Measurements from ENCODE around the gene RRP8.

RRP8 gene

DNA sequence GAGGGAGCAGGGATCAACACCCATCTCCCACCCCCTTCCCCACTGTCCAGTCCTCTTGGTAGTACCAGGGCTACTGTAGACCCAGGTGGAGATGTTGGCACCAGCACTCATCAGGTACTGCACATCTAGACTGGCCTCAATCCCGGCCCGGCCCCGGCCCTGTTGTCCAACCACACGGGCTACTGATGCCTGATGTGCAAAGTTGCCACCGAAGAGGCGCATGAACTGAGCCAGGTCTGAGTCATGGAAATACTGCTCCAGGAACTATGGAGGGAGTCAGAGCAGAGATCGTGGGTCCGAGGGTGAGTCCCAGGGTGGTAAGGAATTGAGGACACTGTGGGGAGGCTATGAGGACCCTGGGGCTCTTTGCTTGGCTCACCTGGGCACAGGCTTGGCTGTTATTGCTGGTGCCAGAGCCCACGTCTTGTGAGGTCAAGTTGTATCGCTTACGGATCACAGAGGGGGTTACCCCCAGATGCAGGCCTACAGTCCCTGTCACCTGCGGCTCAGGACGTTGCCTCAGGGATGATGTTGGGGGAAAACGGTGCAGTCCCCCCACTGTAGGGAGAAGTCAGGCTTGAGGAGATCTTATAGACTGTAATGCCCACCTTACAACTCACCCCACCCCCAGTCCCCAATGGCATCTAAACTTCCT, 13.3 kb upstream of the RRP8 start:
- Histone ChIP-seq H3K36me3 (ENCODE audit: control insufficient read depth in 2 of 2, insufficient read depth in 2 of 2, low read length in 2 of 2) (peaks cover 22 to 23% of the 10 kb centered on the region in 2 donors), H3K9ac (ENCODE audit: low read length in 2 of 2) (no peak overlapping the region), H3K9me3 (ENCODE audit: control insufficient read depth in 2 of 2, low read length in 2 of 2) (no peaks in the 10 kb centered on the region), H3K4me1 (ENCODE audit: control insufficient read depth, insufficient read depth, low read length) (peaks cover 45% of the 10 kb centered on the region), H3K27ac (ENCODE audit: low read length) (peak overlapping the region; percentile 31), H3K4me3 (ENCODE audit: low read length in 2 of 2) (no peak overlapping the region), H3K27me3 (ENCODE audit: control insufficient read depth in 1 of 2, insufficient read depth in 2 of 2, low read length in 2 of 2) (no peaks in the 10 kb centered on the region)

DNA sequence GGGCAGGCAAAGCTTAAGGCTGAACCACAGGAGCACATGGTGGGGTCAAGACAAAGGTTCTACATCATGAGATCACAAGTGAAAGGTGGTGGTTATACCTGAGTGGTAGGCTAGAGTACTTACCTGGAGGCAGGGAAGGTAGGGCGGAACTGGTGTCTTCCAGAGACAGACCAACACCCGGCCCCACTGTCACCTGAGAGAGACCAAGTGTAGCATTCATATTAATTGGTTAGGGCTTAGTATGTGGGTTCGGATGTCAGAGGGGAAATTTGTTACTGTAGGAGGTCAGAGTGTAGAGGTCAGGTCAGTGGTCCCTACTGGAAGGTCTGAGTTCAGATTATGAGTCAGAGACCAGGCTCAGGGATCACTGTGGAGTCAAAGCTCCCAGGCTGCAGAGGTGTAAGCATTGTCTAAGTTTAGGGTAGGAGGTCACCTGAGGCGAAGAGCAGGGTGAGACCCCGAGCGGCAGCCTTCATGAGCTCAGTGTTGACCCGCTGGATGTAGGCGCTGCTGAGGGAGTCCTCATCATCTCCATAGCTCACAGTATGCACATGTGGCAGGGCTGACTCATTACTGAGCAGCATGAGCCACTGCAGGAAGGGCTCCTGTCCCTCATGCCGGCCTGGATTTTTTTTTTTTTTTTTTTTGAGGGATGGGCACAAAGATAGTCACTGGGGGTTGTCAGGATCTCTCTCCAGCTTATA, 12.6 kb upstream of the RRP8 start:
- peaks cover 25 to 26% of the 10 kb centered on the region in 2 donors for H3K36me3 ChIP-seq (ENCODE audit: control insufficient read depth in 2 of 2, insufficient read depth in 2 of 2, low read length in 2 of 2)
- no peak overlapping the region for H3K9ac ChIP-seq (ENCODE audit: low read length in 2 of 2)
- peaks cover 52% of the 10 kb centered on the region for H3K4me1 ChIP-seq (ENCODE audit: control insufficient read depth, insufficient read depth, low read length)
- no peak overlapping the region for H3K4me3 ChIP-seq (ENCODE audit: low read length in 2 of 2)
- peak overlapping the region; percentile 37 for H3K27ac ChIP-seq (ENCODE audit: low read length)
- no peaks in the 10 kb centered on the region for H3K27me3 ChIP-seq (ENCODE audit: control insufficient read depth in 1 of 2, insufficient read depth in 2 of 2, low read length in 2 of 2)
- H3K9me3 ChIP-seq (ENCODE audit: control insufficient read depth in 2 of 2, low read length in 2 of 2) = no peaks in the 10 kb centered on the region

DNA sequence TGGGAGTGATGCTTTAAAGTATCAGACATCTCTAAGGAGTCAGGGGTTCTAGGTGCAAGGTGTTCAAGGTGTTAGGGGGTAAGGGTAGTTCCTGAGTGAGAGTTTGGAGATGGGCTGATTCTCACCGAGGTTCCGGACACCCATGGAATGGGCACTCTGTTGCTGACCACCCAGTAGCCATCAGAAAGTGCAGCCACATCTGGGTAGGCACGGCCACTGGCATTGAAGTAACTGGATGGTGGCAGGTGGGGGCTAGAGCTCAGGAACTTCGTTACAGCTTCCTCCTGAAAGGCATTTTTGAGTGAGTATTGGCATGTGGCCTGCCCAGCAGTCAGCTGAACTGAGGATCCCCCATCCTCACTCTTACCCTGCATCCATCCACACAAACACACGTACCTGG, 11.6 kb upstream of the RRP8 start:
- H3K4me3 ChIP-seq (ENCODE audit: low read length in 2 of 2) = no peak overlapping the region
- H3K27ac ChIP-seq (ENCODE audit: low read length) = peak overlapping the region; percentile 100
- H3K27me3 ChIP-seq (ENCODE audit: control insufficient read depth in 1 of 2, insufficient read depth in 2 of 2, low read length in 2 of 2) = no peaks in the 10 kb centered on the region
- peaks cover 35 to 36% of the 10 kb centered on the region in 2 donors for H3K36me3 ChIP-seq (ENCODE audit: control insufficient read depth in 2 of 2, insufficient read depth in 2 of 2, low read length in 2 of 2)
- peaks cover 62% of the 10 kb centered on the region for H3K4me1 ChIP-seq (ENCODE audit: control insufficient read depth, insufficient read depth, low read length)
- H3K9me3 ChIP-seq (ENCODE audit: control insufficient read depth in 2 of 2, low read length in 2 of 2) = no peaks in the 10 kb centered on the region
- H3K9ac ChIP-seq (ENCODE audit: low read length in 2 of 2) = no peak overlapping the region

- H3K4me3 ChIP-seq (ENCODE audit: low read length in 2 of 2) = no peak overlapping the region
- peak overlapping the region; percentile 100 for H3K27ac ChIP-seq (ENCODE audit: low read length)
- peaks cover 41 to 42% of the 10 kb centered on the region in 2 donors for H3K36me3 ChIP-seq (ENCODE audit: control insufficient read depth in 2 of 2, insufficient read depth in 2 of 2, low read length in 2 of 2)
- H3K9ac ChIP-seq (ENCODE audit: low read length in 2 of 2) = no peak overlapping the region
- no peaks in the 10 kb centered on the region for H3K9me3 ChIP-seq (ENCODE audit: control insufficient read depth in 2 of 2, low read length in 2 of 2)
- no peaks in the 10 kb centered on the region for H3K27me3 ChIP-seq (ENCODE audit: control insufficient read depth in 1 of 2, insufficient read depth in 2 of 2, low read length in 2 of 2)
- H3K4me1 ChIP-seq (ENCODE audit: control insufficient read depth, insufficient read depth, low read length) = peaks cover 63% of the 10 kb centered on the region
These were observed 11.0 kb upstream of the RRP8 start for GRCh38 chr11:6614446-6614845.

- H3K27me3 ChIP-seq (ENCODE audit: control insufficient read depth in 1 of 2, insufficient read depth in 2 of 2, low read length in 2 of 2) = no peaks in the 10 kb centered on the region
- H3K9me3 ChIP-seq (ENCODE audit: control insufficient read depth in 2 of 2, low read length in 2 of 2) = no peaks in the 10 kb centered on the region
- peak overlapping the region; percentile 68 to 97 for H3K9ac ChIP-seq (ENCODE audit: low read length in 2 of 2)
- H3K4me1 ChIP-seq (ENCODE audit: control insufficient read depth, insufficient read depth, low read length) = peaks cover 64% of the 10 kb centered on the region
- peak overlapping the region; percentile 100 for H3K27ac ChIP-seq (ENCODE audit: low read length)
- peaks cover 51 to 52% of the 10 kb centered on the region in 2 donors for H3K36me3 ChIP-seq (ENCODE audit: control insufficient read depth in 2 of 2, insufficient read depth in 2 of 2, low read length in 2 of 2)
- H3K4me3 ChIP-seq (ENCODE audit: low read length in 2 of 2) = peak overlapping the region in 1 of 2 donors; percentile 83
These were observed 10.1 kb upstream of the RRP8 start for GRCh38 chr11:6613496-6613895.

DNA sequence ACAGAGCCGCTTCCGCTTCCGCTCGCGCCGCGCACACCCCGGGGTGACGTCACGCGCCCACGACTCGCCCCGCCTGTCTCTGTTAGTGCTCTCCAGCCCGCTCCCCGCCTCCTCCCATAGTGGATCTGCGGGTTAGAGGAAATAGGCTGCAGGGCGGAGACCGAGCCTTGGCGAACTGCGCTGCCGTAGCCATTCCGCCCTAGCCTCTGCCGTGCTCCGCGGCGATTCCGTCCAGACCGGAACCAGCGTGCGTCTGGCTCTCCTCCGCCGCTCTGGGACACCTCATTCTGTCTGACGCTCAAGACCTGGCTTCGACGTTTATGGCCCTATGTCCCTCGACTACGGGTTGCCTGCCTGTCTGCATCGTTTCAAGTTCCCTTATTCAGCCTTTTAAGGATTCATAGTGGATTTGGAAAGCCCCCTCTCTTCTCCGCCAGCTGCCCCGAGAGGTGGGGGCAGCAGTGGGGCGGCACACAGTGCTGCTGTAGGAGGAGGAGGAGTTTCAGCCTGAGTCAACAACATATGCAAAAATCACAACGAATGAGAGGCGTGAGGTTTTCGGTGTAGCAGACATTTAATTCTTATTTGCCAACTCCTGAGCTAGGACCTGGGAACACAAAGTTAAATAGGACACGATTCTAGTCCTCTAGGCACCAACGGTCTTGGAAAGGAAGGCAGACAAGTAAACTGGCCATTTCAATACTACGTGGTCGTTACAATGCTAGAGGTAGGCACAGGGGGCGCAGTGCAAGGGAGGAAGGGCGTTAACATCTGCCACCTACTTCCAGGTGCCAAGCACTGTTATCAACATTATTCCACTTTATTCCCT, 9.0 kb upstream of the RRP8 start, which contains the start of gene TAF10:
TSS of gene TAF10 (minus strand) at position 4 of the 829 bp plus-strand sequence. CDS start 27 bp downstream, outside the sequence.
- no peaks in the 10 kb centered on the region for H3K27me3 ChIP-seq (ENCODE audit: control insufficient read depth in 1 of 2, insufficient read depth in 2 of 2, low read length in 2 of 2)
- H3K4me3 ChIP-seq (ENCODE audit: low read length in 2 of 2) = peak within 1 kb of the TSS; percentile 80 to 83
- H3K9me3 ChIP-seq (ENCODE audit: control insufficient read depth in 2 of 2, low read length in 2 of 2) = no peaks in the 10 kb centered on the region
- H3K9ac ChIP-seq (ENCODE audit: low read length in 2 of 2) = peak within 1 kb of the TSS; percentile 68 to 97
- H3K4me1 ChIP-seq (ENCODE audit: control insufficient read depth, insufficient read depth, low read length) = peaks cover 66% of the 10 kb centered on the region
- peak within 1 kb of the TSS; percentile 100 for H3K27ac ChIP-seq (ENCODE audit: low read length)
- peaks cover 61 to 62% of the 10 kb centered on the region in 2 donors for H3K36me3 ChIP-seq (ENCODE audit: control insufficient read depth in 2 of 2, insufficient read depth in 2 of 2, low read length in 2 of 2)

DNA sequence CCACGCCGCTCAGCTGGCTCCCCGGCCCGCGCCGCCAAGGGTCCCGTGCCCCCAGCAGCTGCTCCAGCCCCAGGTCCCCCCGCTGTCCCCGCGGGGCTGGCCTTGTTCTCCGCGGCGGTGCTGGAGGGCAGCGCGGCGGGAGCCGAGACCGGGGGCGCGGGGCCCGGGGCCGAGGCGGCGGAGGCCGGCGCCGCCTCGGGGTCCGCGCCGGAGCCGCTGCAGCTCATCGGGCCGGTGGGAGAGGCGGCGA, 8.5 kb upstream of the RRP8 start:
- Histone ChIP-seq H3K9ac (ENCODE audit: low read length in 2 of 2) (peak overlapping the region; percentile 65 to 97), H3K27me3 (ENCODE audit: control insufficient read depth in 1 of 2, insufficient read depth in 2 of 2, low read length in 2 of 2) (no peaks in the 10 kb centered on the region), H3K4me3 (ENCODE audit: low read length in 2 of 2) (peak overlapping the region; percentile 63 to 83), H3K27ac (ENCODE audit: low read length) (peak overlapping the region; percentile 100), H3K36me3 (ENCODE audit: control insufficient read depth in 2 of 2, insufficient read depth in 2 of 2, low read length in 2 of 2) (peaks cover 61 to 63% of the 10 kb centered on the region in 2 donors), H3K4me1 (ENCODE audit: control insufficient read depth, insufficient read depth, low read length) (peaks cover 62% of the 10 kb centered on the region), H3K9me3 (ENCODE audit: control insufficient read depth in 2 of 2, low read length in 2 of 2) (no peaks in the 10 kb centered on the region)

- Histone ChIP-seq H3K36me3 (ENCODE audit: control insufficient read depth in 2 of 2, insufficient read depth in 2 of 2, low read length in 2 of 2) (peaks cover 55 to 58% of the 10 kb centered on the region in 2 donors), H3K27me3 (ENCODE audit: control insufficient read depth in 1 of 2, insufficient read depth in 2 of 2, low read length in 2 of 2) (no peaks in the 10 kb centered on the region), H3K9me3 (ENCODE audit: control insufficient read depth in 2 of 2, low read length in 2 of 2) (no peaks in the 10 kb centered on the region), H3K4me3 (ENCODE audit: low read length in 2 of 2) (peak overlapping the region; percentile 63 to 83), H3K4me1 (ENCODE audit: control insufficient read depth, insufficient read depth, low read length) (peaks cover 67% of the 10 kb centered on the region), H3K9ac (ENCODE audit: low read length in 2 of 2) (peak overlapping the region; percentile 65 to 97), H3K27ac (ENCODE audit: low read length) (peak overlapping the region; percentile 100)
These were observed 7.9 kb upstream of the RRP8 start for GRCh38 chr11:6611092-6611962.

DNA sequence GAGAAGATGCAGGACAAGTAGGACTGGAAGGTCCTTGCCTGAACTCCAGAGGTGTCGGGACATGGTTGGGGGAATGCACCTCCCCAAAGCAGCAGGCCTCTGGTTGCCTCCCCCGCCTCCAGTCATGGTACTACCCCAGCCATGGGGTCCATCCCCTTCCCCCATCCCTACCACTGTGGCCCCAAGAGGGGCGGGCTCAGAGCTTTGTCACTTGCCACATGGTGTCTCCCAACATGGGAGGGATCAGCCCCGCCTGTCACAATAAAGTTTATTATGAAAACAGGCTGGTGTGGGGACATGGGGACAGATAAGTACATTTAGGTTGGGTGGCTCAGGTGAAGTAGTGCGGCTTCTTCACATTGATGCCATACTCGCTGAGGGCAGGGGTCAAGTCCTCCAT, 7.2 kb upstream of the RRP8 start:
- Histone ChIP-seq H3K27me3 (ENCODE audit: control insufficient read depth in 1 of 2, insufficient read depth in 2 of 2, low read length in 2 of 2) (no peaks in the 10 kb centered on the region), H3K4me1 (ENCODE audit: control insufficient read depth, insufficient read depth, low read length) (peaks cover 73% of the 10 kb centered on the region), H3K36me3 (ENCODE audit: control insufficient read depth in 2 of 2, insufficient read depth in 2 of 2, low read length in 2 of 2) (peaks cover 49 to 51% of the 10 kb centered on the region in 2 donors), H3K27ac (ENCODE audit: low read length) (peak overlapping the region; percentile 100), H3K9me3 (ENCODE audit: control insufficient read depth in 2 of 2, low read length in 2 of 2) (no peaks in the 10 kb centered on the region), H3K9ac (ENCODE audit: low read length in 2 of 2) (peak overlapping the region; percentile 65 to 97), H3K4me3 (ENCODE audit: low read length in 2 of 2) (peak overlapping the region; percentile 63 to 83)

DNA sequence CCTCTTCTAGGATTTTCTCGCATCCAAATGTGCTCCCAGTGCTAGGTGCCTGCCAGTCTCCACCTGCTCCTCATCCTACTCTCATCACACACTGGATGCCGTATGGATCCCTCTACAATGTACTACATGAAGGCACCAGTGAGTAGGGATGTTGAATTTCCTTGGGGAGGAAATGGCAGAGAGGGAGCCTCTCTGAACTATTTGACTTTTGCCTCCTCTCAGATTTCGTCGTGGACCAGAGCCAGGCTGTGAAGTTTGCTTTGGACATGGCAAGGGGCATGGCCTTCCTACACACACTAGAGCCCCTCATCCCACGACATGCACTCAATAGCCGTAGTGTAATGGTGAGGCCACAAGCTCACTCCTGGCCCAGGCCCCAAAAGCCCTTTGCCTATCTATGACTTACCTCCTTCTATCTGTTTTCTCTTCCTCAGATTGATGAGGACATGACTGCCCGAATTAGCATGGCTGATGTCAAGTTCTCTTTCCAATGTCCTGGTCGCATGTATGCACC, 6.1 kb upstream of the RRP8 start:
- peak overlapping the region; percentile 100 for H3K27ac ChIP-seq (ENCODE audit: low read length)
- H3K9ac ChIP-seq (ENCODE audit: low read length in 2 of 2) = peak overlapping the region; percentile 1 to 53
- peaks cover 41 to 42% of the 10 kb centered on the region in 2 donors for H3K36me3 ChIP-seq (ENCODE audit: control insufficient read depth in 2 of 2, insufficient read depth in 2 of 2, low read length in 2 of 2)
- peak overlapping the region; percentile 12 to 15 for H3K4me3 ChIP-seq (ENCODE audit: low read length in 2 of 2)
- H3K27me3 ChIP-seq (ENCODE audit: control insufficient read depth in 1 of 2, insufficient read depth in 2 of 2, low read length in 2 of 2) = no peaks in the 10 kb centered on the region
- peaks cover 75% of the 10 kb centered on the region for H3K4me1 ChIP-seq (ENCODE audit: control insufficient read depth, insufficient read depth, low read length)
- no peaks in the 10 kb centered on the region for H3K9me3 ChIP-seq (ENCODE audit: control insufficient read depth in 2 of 2, low read length in 2 of 2)
